Islet of Langerhans (tissue), 1 donor: Measurements from ENCODE around the gene ARHGEF3.
A peak's percentile ranks its signal among the peaks of the same experiment; 100 is the strongest.
"Not testable (repeated sequence)": the region's sequence is repeated elsewhere in the genome, so short reads cannot be mapped to it uniquely, and the experiment has no call there.

Experiments
- FAIRE-seq: peaks from one replicate; lab custom pipeline; 2011; peaks lifted over from hg19 to GRCh38; lab: Jason Lieb, UNC

Gene ARHGEF3

DNA sequence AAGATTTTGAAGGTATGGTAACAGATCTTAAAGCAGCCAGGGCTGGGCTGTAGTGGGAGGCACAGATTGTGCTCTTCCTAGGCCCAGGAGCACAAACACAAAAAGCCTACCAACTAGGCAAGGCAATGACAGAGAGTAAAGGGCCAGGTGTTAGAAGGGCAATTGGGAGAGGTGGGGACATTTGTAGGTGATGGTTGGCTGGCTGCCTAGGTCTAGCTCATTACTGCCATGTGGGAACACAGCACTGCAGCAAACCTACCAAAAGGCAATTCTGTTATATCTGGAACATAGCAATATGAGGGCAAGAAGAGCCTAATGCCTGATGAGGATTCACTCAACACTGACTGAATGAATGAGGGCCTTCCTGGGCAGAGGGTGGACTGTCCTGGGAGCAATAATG, 30.4 kb downstream of the ARHGEF3 start:
- FAIRE-seq = no peak

DNA sequence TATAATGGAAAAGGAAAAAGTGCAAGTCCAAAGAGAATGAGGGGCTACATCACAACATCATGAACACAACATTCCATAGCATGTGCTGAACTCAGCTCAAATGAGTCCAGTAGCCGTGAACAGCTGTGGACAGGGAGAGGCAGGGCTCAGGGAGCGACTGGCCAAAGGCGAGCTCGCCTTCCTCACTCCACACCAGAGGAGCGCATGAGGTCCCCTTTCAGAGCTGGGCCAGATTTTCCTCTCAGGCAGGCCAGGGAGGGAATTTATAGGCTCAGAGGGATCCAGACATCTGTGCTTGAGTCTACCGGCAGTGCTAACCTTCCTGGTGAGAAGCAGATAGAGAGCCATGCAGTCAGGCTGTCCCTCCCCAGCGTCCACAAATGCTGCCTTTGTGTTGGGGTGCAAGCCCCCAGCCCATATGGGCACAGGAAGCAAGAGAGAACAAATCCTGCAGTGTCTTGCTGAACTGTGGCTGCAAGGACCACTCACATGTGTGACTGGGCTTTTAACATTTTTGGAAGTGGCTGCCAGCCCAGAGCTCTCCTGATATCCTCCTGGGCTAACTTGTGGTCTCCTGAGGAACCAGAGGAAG, 32.5 kb downstream of the ARHGEF3 start:
- FAIRE-seq = no peak

DNA sequence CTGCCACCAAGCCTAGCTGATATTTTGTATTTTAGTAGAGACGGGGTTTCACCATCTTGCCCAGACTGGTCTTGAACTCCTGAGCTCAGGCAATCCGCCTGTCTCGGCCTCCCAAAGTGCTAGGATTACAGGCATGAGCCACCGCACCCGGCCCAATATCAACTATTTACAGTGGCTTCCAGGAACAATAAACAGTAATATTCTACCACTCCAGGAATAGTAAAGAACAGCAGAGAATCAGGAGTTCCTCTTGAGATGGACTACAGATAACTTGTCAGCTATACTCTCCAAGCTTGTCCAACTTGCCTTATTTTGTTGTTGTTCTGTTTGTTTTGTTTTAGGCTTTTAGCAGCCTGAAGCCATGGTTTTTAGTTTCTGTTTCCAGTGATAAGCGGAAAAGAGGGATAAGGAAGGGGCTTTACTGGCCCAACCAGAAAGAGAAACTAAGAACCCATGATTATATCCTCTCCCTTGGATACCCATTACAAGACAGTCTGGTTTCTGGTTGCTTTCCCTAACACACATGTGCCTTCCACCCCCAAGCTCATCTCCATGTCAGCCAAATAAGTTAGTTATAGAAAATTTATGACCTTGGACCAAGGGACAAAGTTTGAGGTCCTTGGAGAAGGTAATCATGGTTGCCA, 36.7 kb downstream of the ARHGEF3 start:
- no peak for FAIRE-seq

DNA sequence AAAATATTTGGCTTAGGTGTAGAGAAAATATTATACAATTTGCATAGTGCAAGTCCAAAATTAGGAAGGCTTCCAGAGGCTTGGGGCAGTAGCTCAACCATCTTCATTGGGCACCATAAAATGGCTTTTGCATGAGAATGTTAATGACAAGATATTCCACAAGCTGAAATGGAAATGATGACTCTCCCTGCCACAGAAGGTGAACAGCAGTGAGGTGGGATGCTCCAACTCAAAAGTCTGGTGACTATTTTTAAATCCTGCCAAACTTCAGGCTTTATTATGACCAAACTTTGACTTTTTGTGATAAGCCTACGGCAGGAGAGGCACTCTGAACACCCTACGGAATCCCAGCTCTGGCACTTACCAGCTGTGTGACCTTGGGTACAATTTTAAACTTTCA, 37.6 kb downstream of the ARHGEF3 start:
- FAIRE-seq = no peak

DNA sequence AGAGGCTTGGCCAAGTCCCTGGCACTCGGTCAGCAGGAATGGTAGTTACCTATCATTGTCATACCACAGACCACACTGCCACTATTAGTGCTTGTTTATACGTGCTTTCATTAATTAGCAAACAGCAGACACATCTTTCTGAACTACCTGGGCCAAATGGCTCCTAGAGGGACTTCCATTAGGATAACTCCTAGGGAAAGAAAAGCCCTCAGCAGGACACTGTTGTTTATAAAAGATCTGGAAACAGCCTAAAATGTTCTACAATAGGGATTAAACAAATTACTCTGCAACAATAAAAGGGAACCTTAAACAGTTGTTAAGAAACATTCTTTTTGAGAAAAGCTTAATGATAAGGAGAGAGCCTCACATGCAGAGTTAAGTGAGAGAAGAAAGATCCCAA, 38.5 kb downstream of the ARHGEF3 start:
- no peak for FAIRE-seq

DNA sequence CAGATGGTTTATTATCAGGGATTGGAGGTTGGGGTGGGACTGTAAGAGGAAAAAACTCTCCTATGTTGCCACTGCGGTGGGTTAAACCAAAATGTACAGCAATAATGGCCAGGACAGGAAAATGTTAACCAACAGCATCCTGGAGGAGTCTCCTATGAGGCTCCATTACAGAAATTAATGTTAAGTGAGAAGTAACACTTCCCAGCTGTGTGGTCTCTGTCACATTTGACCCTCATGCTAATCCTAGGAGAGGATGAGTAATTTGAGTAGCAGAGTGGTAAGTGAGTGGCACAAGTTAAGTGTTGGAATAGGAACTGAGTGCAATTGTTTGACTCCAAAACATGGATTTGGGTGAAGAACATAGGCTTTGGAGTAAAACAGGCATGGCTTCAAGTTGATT, 39.0 kb downstream of the ARHGEF3 start:
- no peak for FAIRE-seq

DNA sequence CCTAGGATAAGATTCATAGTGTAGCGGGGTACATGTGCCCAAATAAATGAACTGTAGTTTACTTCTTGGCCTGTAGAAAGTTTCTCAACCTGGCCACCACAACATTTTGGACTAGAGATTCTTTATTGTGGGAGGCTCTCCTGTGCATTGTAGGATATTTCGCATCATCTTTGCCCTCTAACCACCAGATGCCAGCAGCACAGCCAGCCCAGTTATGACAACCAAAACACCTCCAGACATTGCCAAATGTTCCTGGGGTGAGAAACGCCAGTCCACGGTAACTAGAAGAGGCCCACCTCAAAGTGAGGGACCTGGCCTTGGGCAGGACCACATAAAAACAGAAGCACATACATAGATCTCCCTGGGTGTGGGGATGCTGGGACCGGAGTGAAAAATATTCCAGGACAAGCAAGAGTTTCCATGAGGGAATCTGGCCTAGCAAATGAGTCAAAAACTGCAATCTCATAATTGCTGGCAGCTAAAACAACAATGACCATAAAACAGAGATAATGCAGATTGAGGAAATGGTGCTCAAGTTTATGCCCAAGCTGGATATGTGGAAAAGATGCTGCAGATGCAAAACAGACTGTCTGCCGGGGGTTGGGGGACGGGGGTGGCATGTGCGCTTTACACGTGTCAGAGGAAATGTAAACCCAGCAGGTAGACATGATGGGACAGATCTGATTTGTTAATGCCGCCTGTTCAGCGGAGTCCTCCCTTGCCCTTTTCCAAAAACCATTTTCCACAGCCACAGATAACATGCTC, 39.7 kb downstream of the ARHGEF3 start:
- FAIRE-seq = no peak

DNA sequence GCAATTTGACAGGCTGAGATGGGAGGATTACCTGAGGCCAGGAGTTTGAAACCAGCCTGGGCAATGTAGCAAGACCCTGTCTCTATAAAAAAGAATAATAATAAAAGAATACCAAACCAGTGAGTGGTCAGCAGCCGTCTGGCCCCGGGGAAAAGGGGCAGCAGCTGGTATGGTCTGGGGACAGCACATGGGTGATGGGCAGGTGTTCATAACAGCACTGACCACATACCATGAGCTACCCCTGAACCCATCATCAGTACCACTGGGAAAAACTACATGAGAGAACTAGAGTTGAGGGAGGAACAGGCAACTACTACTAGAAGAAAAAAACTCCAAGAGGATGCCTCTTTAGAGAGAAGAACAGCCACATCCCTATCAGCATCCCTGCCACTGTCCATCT, 40.7 kb downstream of the ARHGEF3 start:
- no peak for FAIRE-seq

DNA sequence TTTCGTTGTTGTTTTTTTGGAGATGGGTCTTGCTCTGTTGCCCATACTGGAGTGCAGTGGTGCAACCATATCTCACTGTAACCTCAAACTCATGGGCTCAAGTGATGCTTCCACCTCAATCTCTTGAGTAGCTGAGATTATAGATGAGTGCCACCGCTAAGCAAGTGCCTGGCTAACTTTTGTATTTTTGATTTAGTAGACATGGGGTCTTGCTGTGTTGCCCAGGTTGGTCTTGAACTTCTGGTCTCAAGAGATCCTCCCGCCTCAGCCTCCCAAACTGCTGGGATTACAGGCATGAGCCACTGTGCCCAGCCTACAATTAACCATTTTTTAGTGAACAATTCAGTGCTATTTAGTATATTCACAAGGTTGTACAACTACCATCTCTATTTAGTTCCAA, 42.2 kb downstream of the ARHGEF3 start:
- no peak for FAIRE-seq

DNA sequence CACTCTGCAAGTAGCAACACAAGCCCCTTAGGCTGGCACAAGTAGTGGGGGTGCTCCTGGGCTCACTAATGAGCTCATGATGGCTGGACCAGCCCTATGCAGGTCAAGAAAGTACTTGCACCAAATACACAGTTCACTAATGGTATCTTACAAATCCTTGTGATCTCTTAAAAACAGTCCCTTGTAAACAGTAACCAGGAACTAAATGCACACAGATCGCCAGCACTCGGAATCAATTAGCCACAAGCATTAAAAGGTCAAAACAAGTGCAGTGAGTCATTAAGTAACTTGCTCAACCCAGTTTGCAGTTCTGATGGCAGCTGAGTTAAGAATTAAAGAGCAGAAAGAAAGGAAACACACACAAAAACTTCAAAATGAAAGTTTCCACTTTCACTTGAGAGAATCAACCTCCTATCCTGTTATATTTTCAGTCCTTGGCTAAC, 43.2 kb downstream of the ARHGEF3 start:
- FAIRE-seq = peak; percentile 96

DNA sequence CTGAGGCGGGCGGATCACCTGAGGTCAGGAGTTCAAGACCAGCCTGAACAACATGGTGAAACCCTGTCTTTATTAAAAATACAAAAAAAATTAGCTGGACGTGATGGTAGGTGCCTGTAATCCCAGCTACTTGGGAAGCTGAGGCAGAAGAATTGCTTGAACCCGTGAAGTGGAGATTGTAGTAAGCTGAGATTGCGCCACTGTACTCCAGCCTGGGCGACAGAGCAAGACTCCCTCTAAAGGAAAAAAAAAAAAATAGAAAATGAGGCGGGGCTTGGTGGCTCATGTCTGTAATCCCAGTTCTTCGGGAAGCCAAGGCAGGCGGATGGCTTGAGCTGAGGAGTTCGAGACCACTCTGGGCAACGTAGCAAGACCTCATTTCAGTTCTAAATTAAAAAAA, 43.7 kb downstream of the ARHGEF3 start:
- FAIRE-seq = not testable (repeated sequence)

DNA sequence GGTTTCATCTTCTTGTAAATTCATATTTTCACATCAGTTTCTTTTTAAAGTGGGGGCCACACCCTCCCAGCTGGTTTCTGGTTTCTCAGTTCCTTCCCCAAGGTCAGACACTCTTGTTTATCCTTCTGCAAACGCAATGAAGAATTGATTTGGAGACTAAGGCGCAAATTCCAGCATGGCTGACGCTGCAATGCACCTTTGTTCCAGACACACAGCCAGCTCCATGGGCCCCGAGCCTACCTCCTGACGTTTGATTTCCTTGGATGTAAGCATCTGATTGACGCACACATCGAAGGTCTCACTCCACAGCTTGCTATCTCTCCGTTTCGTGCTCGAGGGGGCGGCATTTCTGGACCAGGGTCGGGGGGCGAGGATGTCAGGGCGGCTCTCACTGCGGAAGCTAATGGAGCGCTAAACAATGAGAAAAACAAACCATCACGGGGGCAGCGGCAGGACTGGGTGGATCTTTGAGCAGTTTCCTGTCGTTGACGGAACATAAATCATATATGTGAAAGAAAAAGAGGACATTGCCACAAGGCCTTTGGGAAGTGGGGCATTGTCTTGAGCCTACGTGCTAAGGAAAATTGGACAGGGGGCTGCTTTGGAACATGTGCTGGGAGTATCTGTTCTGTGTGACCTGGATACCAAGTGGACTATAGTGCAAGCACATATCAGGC, 46.9 kb downstream of the ARHGEF3 start:
- no peak for FAIRE-seq

DNA sequence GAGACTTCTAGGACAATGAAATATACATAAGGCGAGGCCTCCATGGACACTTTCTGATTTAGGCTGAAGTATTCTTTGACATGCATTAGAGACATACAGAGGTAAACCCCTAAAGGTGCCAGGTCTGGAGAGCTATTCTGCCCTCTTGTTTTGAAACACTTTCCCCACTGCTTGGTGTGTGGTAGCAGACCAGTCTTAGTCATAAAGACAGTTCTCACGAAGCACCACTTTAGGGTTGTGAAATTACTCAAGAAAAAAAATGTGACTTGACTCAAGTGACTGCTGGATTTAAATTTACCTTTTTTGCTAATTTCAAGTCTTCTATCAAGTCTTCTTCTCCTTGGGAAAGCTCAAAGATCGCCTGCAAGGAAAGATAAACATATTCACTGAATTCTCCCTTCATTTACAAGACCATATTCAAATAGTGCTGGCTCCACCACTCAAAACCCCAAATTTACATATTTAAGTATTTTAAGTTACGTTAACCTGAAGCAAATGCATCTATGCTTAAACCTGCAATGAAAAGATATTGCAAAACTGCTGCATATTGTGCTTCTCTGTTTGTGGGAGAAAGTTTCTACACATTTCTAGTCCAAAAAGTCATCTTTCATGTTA, 48.4 kb downstream of the ARHGEF3 start:
- FAIRE-seq = no peak

DNA sequence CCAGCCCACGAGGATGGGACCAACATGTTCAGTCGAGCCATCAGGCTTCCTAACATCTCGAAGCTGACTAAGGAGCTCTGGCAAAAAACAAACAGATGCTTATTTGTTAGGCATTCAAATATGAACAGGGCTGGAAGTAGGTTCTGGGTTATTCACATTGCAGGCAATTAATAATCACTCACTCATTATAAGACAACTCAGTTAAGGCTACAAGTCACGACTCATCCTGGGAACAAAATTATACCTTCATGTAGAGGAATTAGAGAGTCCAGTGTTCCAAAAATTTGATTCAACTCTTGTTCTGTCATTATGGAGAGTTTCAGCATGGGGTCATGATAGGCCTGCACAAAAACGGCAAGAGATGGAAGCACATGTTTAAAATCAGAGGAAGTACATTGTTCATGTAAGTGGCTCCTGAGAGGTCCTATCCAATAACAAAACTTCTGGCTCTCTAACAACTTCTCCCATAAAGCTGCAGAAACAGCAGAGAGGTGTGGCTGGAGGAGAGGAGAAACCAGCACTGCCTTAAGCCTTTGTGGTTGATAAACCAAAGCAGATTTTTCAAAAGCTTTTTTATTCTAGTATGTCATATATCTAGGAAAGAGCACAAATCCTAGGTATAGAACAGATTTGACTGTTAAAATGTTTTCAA, 50.6 kb downstream of the ARHGEF3 start:
- FAIRE-seq = no peak

DNA sequence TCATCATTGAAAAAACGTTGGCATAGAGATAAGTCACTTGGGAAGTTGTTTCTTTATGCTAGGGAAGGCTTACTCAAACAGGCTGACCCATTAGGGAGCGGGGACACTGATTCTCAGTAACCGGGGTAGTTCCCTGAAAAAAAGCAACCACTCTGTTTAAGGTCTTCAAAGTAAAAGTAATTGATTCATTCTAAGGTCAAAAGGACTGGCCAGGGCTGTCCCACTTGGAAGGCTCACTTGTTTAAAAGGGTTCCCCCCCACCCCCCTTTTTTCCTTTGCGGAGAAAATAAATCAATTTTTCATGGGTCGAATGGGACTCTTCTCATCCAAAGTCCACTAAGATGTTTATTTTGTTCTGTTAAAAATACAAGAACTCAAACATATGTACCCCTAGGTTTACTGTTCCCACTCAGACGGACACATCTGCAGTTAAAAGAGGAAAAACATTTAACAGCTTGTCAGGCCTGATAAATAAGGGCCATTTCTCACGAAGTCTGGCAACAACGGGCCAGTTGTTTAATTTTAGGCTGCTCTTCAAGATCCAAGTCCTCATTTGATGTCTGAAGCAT, 53.0 kb downstream of the ARHGEF3 start:
- no peak for FAIRE-seq

DNA sequence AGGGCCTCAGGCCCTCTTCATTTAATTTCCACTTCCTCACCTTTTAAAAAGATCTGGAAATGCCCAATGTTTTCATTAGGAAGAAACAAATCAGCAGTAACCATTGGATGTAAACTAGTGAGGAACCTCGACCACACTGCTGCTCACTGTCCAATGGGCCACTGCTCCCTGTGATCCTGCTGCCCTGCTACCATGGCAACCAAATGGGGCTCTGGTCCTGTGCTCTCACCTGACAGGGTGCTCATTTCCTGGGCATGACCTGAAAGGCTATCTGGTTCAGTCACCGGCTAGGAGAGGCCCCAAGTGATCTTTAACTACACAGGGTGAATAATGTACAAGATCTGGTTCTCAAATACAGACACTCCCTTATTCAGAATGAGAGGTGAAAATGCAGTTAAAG, 54.6 kb downstream of the ARHGEF3 start:
- no peak for FAIRE-seq

DNA sequence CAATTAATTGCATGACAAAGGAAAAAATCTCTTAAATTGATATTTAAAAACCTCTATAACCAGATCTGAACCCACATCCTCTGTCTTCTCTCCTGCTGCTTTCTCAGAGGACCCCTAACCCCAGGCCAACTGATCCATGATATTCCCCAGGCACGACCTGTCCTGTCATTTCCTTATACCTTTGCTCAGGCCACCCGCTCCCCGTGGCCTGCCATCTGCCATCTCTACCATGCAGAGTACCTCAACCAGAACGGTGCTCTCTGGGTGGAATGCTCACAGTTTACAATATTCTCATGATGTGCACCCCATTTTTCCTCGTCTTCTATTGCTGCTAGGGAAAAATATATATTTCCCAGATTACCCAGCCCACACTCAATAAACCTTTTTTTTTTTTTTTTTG, 57.7 kb downstream of the ARHGEF3 start:
- FAIRE-seq = no peak

DNA sequence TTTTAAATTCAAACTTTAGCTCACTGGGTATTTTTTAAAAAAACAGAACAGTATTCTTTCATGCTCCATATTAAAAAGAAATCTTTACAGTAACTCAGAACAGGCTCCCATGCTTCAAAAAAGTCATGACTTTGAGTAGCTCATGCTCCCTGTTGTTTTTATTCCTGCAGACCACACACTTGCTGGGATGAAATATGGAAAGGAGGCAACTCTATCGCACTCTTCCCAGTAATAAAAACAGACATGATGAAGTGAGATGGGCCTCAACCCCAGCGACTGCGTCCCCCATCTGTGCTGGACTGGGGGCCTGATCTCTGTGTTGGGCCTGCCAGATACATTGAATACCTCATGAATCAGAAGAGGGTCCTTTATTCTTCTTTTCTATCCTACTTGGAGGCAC, 58.9 kb downstream of the ARHGEF3 start:
- no peak for FAIRE-seq

DNA sequence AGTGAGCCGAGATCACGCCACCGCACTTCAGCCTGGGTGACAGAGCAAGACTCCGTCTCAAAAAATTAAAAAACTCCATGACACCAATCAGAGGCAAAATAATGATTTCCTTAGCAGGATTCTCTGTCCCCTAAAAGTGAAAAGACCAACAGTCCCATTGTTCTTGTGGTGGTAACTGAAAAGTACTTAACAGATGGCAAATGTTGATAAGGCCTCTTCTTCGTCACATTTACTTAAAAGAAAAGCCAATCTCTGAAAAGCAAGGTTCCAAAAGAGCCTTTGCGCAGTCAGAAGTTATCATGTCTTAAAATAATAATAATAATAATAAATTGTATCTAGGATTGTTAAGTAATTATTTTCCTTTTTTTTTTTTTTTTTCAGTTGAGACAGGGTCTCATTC, 62.7 kb downstream of the ARHGEF3 start:
- no peak for FAIRE-seq

DNA sequence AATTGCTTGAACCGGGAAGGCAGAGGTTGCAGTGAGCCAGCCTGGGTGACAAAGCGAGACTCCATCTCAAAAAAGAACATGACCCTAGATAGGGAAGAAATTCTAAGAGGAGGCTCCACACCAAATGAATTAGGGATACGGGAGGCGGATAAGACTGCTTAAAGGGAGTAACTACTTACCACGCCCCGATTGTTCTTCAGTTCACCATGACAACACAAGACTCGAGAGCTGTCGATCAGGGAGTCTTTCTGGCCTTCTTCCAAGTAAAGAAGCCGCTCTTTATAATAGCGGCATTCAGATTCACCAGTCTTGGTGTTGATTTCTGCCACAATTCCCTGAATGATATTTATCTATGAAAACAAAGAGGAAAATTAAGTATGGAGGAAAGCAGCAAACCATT, 64.7 kb downstream of the ARHGEF3 start:
- no peak for FAIRE-seq

DNA sequence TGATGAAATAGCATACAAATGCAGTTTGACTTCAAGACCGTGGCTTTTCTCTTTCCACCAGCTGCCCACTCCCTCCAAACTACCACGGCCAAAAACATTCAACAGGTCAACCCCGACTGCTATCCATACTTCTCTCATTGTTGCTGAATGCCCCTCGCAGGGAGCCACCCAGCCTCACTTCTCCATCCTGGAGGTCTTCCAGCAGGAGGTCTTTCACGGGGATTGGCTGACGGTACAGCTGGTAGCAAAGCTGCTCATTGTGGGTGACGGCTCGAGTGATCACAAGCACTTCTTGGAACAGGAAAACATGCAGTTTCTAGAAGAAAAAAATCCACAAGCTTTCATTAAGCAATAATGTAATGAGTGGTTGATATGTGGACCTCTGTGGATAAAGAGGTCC, 69.6 kb downstream of the ARHGEF3 start:
- FAIRE-seq = no peak

DNA sequence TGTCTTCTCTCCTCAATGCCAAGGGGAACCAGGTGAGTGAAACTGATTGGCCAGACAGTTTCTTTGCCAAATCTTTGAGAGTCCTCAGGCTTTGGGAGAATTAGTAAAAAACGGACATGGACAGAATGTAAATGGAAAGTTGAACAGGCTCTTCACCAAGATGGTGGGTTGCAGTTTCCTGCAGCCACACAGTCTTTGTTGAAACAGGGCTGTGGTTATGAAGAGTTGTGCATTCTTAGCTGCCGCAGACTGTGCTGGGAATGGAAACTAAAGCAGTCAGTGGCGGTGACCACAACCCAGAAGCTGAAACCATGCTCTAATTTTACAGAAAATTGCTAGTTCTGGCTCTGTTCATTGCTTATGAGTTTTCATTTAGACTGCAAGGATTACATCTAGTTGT, 76.6 kb downstream of the ARHGEF3 start:
- FAIRE-seq = no peak
